ENCODE measurements around the gene RPL21. TPM values are rescaled to one million over a fixed set of nuclear protein-coding genes. Genes with fewer than 3 reads are reported as not detected.
A peak's percentile ranks its signal among the peaks of the same experiment; 100 is the strongest.

Gene RPL21
- total RNA-seq, 4 donors from 2014 or later: 336 to 1,611 (median 1,228) TPM

DNA sequence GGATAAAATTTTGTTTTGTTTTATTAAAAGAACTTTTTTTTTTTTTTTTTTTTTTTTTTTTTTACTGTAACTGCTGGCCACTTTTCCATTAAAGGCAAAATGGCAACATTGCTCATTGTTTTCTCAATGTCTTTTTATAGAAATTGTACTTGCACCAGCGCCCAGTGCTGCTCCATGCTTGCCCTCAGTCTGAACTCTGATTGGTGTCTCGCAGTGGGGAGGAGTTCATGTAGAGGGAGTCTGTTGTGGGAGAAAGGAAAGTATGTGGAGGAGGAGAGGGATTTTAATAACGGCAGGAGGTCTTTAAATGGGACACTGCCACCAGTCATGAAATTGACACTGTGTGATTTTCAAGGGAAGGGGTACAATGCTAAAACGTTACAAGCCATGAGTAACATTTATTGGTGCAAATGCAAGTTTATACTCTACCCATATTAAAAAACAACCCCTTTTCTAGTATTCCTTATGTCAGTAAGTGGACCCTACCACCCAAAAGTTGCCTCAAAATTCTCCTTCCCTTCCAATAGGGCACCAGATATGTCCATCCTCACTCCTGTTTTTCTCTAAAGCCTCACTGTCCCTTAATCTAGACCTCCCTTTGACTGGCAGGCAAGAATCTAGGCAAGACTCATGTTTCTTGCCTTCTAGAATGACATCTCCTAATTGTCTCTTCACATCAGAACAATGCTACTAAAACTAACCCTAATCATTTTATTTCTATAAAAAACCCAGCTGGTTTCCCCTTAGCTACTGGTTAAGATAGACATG, 22.5 kb downstream of the RPL21 start:
- peak overlapping the region in 2 of 4 donors; percentile 0 to 2 for H3K27ac ChIP-seq
- no peaks in the 10 kb centered on the region for H3K9me3 ChIP-seq
- H3K27me3 ChIP-seq: no peaks in the 10 kb centered on the region
- H3K4me1 ChIP-seq: peaks cover 0 to 46% (median 11%) of the 10 kb centered on the region in 3 donors
- H3K36me3 ChIP-seq: no peaks in the 10 kb centered on the region
- ATAC-seq: no peak
- 55 to 58% methylated on average over 2 to 4 of the region's 4 CpGs for WGBS, 2 donors (ENCODE audit: low coverage in 1 of 2)
- no peak overlapping the region for H3K4me3 ChIP-seq
- no peak for TF ChIP-seq EP300 (IDR thresholded peaks at IDR 0.05)
- TF ChIP-seq, protein P1, sequence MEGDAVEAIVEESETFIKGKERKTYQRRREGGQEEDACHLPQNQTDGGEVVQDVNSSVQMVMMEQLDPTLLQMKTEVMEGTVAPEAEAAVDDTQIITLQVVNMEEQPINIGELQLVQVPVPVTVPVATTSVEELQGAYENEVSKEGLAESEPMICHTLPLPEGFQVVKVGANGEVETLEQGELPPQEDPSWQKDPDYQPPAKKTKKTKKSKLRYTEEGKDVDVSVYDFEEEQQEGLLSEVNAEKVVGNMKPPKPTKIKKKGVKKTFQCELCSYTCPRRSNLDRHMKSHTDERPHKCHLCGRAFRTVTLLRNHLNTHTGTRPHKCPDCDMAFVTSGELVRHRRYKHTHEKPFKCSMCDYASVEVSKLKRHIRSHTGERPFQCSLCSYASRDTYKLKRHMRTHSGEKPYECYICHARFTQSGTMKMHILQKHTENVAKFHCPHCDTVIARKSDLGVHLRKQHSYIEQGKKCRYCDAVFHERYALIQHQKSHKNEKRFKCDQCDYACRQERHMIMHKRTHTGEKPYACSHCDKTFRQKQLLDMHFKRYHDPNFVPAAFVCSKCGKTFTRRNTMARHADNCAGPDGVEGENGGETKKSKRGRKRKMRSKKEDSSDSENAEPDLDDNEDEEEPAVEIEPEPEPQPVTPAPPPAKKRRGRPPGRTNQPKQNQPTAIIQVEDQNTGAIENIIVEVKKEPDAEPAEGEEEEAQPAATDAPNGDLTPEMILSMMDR (IDR thresholded peaks at IDR 0.05): no peak
- no peak for TF ChIP-seq POLR2AphosphoS5 (IDR thresholded peaks at IDR 0.05)
- no peak for TF ChIP-seq POLR2A (IDR thresholded peaks at IDR 0.05)

DNA sequence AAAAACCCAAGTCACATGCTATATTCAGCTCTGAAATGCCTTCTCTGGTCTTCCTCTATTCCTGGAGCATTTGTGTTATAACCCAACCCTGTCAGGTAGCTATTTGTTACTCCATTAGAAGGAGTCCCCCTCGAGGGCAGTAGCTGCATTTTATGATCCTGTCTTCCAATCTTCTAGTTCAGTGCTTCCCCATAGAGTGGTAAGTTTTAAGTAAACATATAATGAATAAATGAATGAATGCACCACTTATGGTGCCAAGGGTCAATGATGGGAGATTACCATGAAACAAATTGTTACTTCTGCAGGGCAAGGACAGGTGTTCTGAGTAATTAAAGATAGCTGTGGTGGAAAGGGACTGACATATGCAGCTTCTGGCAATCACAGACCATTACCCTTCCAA, 23.3 kb downstream of the RPL21 start:
- Histone ChIP-seq H3K27me3 (no peaks in the 10 kb centered on the region), H3K4me3 (no peak overlapping the region), H3K27ac (peak overlapping the region in 1 of 4 donors; percentile 0), H3K4me1 (peaks cover 0 to 41% (median 11%) of the 10 kb centered on the region in 3 donors), H3K9me3 (no peaks in the 10 kb centered on the region), H3K36me3 (no peaks in the 10 kb centered on the region)
- WGBS, 2 donors (ENCODE audit: low coverage in 1 of 2): 67 to 83% methylated on average over 1 of the region's 1 CpG
- TF ChIP-seq POLR2AphosphoS5 (IDR thresholded peaks at IDR 0.05) (no peak), POLR2A (IDR thresholded peaks at IDR 0.05) (no peak), EP300 (IDR thresholded peaks at IDR 0.05) (no peak)
- TF ChIP-seq, protein P1 (IDR thresholded peaks at IDR 0.05): no peak
- ATAC-seq: no peak

DNA sequence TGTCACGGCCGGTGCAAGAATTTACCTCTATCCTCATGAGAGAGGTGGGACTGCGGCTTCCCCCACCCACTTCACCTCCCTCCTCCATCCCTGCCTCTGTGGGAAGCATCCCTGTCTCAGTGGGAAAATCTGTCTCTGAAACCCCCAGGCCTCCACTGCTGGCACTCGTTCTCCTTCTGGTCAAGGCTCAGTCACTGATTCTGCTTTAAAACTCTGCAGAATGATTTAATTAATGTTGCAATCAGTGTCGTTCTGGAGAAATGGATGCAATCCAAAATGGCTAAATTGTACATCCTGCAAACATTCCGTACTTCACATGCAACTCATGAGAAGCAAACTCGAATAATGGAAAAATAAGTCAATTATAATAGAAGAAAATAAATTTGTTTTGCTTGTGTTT, 24.8 kb downstream of the RPL21 start:
- no peak for TF ChIP-seq EP300 (IDR thresholded peaks at IDR 0.05)
- TF ChIP-seq POLR2A (IDR thresholded peaks at IDR 0.05): no peak
- TF ChIP-seq, protein P1 (IDR thresholded peaks at IDR 0.05): no peak
- no peak for TF ChIP-seq POLR2AphosphoS5 (IDR thresholded peaks at IDR 0.05)
- H3K9me3 ChIP-seq: no peaks in the 10 kb centered on the region
- no peak overlapping the region for H3K4me3 ChIP-seq
- WGBS, 2 donors (ENCODE audit: low coverage in 1 of 2): 58 to 65% methylated on average over 4 to 7 of the region's 7 CpGs
- no peaks in the 10 kb centered on the region for H3K36me3 ChIP-seq
- H3K4me1 ChIP-seq: peaks cover 0 to 33% (median 11%) of the 10 kb centered on the region in 3 donors
- peak overlapping the region in 2 of 4 donors; percentile 17 to 35 for H3K27ac ChIP-seq
- no peaks in the 10 kb centered on the region for H3K27me3 ChIP-seq
- ATAC-seq: no peak

DNA sequence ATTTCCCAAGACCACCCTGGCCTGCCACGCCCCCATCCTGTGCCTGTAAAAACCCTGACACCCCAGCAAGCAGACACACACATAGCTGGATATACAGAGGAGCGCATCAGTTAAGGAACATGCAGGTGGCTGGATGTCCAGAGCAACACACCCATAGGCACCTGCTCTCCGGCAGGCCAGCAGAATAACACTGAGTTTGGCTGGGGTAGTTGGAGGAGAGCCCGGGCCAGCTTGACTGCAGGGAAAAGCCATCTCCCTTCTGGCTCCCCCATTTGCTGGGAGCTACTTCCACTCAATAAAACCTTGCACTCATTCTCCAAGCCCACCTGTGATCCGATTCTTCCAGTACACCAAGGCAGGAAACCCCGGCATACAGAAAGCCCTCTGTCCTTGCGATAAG, 28.1 kb downstream of the RPL21 start:
- H3K27me3 ChIP-seq: no peaks in the 10 kb centered on the region
- no peak overlapping the region for H3K4me3 ChIP-seq
- ATAC-seq: no peak
- WGBS, 2 donors (ENCODE audit: low coverage in 1 of 2): no CpG with 5 or more reads among the region's 7 CpGs
- H3K9me3 ChIP-seq: no peaks in the 10 kb centered on the region
- no peaks in the 10 kb centered on the region for H3K36me3 ChIP-seq
- H3K27ac ChIP-seq: no peak overlapping the region
- no peaks in the 10 kb centered on the region for H3K4me1 ChIP-seq
- TF ChIP-seq POLR2AphosphoS5 (IDR thresholded peaks at IDR 0.05): no peak
- TF ChIP-seq POLR2A (IDR thresholded peaks at IDR 0.05): no peak
- no peak for TF ChIP-seq EP300 (IDR thresholded peaks at IDR 0.05)
- TF ChIP-seq, protein P1 (IDR thresholded peaks at IDR 0.05): no peak
